ENCODE data around the gene CALD1. TPM values are rescaled to one million over a fixed set of nuclear protein-coding genes. Genes with fewer than 3 reads are reported as not detected.

The CALD1 gene
- total and polyA plus RNA-seq, 2 experiments from 2014 or later: 132 to 842 TPM

GRCh38 chr7:134925766-134926165, 146.3 kb downstream of the CALD1 start:
- Histone ChIP-seq H3K36me3 (ENCODE audit: insufficient read depth) (no peaks in the 10 kb centered on the region), H3K4me3 (no peak overlapping the region), H3K27ac (ENCODE audit: low read depth) (no peak overlapping the region), H4K20me1 (replicated peaks; ENCODE audit: insufficient read depth) (0 out of 2 replicates have a peak, but pooled peaks cover 10% of the 10 kb centered on the region), H3K4me2 (no peak overlapping the region), H3K79me2 (replicated peaks; ENCODE audit: insufficient read depth) (0 out of 2 replicates have a peak, but pooled peaks cover 18% of the 10 kb centered on the region), H3K4me1 (ENCODE audit: insufficient read depth) (no peaks in the 10 kb centered on the region), H2AFZ (no peak overlapping the region), H3K9me2 (ENCODE audit: insufficient read depth) (no peaks in the 10 kb centered on the region; the same call in 1 of the 2 replicates), H3F3A (replicated peaks; ENCODE audit: low read depth) (no peaks in the 10 kb centered on the region), H3K27me3 (ENCODE audit: insufficient read depth) (no peaks in the 10 kb centered on the region)
- TF ChIP-seq POLR2AphosphoS5 (IDR thresholded peaks at IDR 0.05; ENCODE audit: low read depth): no peak
- TF ChIP-seq ZNF114 (CRISPR knock-in tag; IDR thresholded peaks at IDR 0.05): no peak
- TF ChIP-seq CTCF (conservative IDR thresholded peaks at IDR 0.05; ENCODE audit: low read depth in 2 of 2): no peak
- TF ChIP-seq ZNF462 (CRISPR knock-in tag; IDR thresholded peaks at IDR 0.05): no peak
- no peak for TF ChIP-seq ZNF331 (CRISPR knock-in tag; IDR thresholded peaks at IDR 0.05; ENCODE audit: low read depth)
- no peak for TF ChIP-seq ETS1 (IDR thresholded peaks at IDR 0.05)
- TF ChIP-seq NANOG (IDR thresholded peaks at IDR 0.05; ENCODE audit: borderline replicate concordance): no peak
- no peak for TF ChIP-seq STAT1 (IDR thresholded peaks at IDR 0.05; ENCODE audit: unreplicated experiment)
- no peak for TF ChIP-seq REST (IDR thresholded peaks at IDR 0.05; ENCODE audit: unreplicated experiment)
- TF ChIP-seq EZH2phosphoT487 (IDR thresholded peaks at IDR 0.05; ENCODE audit: unreplicated experiment): no peak
- TF ChIP-seq JUNB (IDR thresholded peaks at IDR 0.05; ENCODE audit: unreplicated experiment): no peak
- no peak for TF ChIP-seq EZH2 (IDR thresholded peaks at IDR 0.05; ENCODE audit: low read depth, unreplicated experiment)
- no peak for TF ChIP-seq CREB1 (CRISPR knock-in tag; IDR thresholded peaks at IDR 0.05; ENCODE audit: low read depth)
- Mint-ChIP-seq H3K27me3 (ENCODE audit: insufficient read depth, low read depth, poor library complexity) (peaks cover 3% of the 10 kb centered on the region), H3K36me3 (ENCODE audit: low read depth) (peaks cover 18% of the 10 kb centered on the region), H3K4me3 (no peak overlapping the region), H3K4me1 (peaks cover 4% of the 10 kb centered on the region; the same call in 1 of the 3 replicates), H3K27ac (no peak overlapping the region), H3K9me3 (no peaks in the 10 kb centered on the region; the same call in 2 of the 3 replicates)
- DNase-seq (ENCODE audit: low spot score) (no peak), ATAC-seq (no peak)

All from GM23338 (cell line).